GM23338 (cell line): ENCODE data around the gene CYP2J2. TPM values are rescaled to one million over a fixed set of nuclear protein-coding genes. Genes with fewer than 3 reads are reported as not detected.

Experiments
- ATAC-seq: fragments of 200-7000 bp; cut with Tn5 transposase; 3 replicates; pipeline ENCODE4 v1.9.1; 2020
- DNase-seq: peaks from one replicate; pipeline ENCODE4 v3.0.0-alpha.2; 2015; ENCODE audit warnings: low spot score
- H2AFZ ChIP-seq: fragments of 200-600 bp; sonication (generic); 2 replicates; pipeline ENCODE4 v1.8.0; 2016; ENCODE audit warnings: antibody characterized with exemption, mild to moderate bottlenecking, moderate library complexity
- H3F3A ChIP-seq: fragments of 200-600 bp; sonication (generic); replicated peaks from 2 replicates; pipeline ENCODE4 v1.8.0; 2017; ENCODE audit warnings: antibody characterized with exemption, mixed run types, low read depth
- H3K27ac ChIP-seq: fragments of 200-600 bp; sonication (generic); 2 replicates; pipeline ENCODE4 v1.6.1; 2016; ENCODE audit warnings: low read depth
- H3K27me3 ChIP-seq: fragments of 200-600 bp; sonication (generic); 2 replicates; pipeline ENCODE4 v1.8.0; 2016; ENCODE audit warnings: mild to moderate bottlenecking, mixed run types, moderate library complexity; ENCODE audit not compliant: insufficient read depth
- H3K36me3 ChIP-seq: fragments of 200-600 bp; sonication (generic); 2 replicates; pipeline ENCODE4 v1.8.0; 2016; ENCODE audit warnings: mild to moderate bottlenecking; ENCODE audit not compliant: insufficient read depth
- H3K4me1 ChIP-seq: fragments of 200-600 bp; sonication (generic); 2 replicates; pipeline ENCODE4 v1.8.0; 2016; ENCODE audit warnings: mild to moderate bottlenecking, moderate library complexity; ENCODE audit not compliant: insufficient read depth
- H3K4me2 ChIP-seq: fragments of 200-600 bp; sonication (generic); 2 replicates; pipeline ENCODE4 v1.7.1; 2017; ENCODE audit warnings: mixed run types
- H3K4me3 ChIP-seq: fragments of 200-600 bp; sonication (generic); 2 replicates; pipeline ENCODE4 v1.6.1; 2016; ENCODE audit warnings: mixed run types
- H3K79me2 ChIP-seq: fragments of 200-600 bp; sonication (generic); replicated peaks from 2 replicates; pipeline ENCODE4 v1.8.0; 2017; ENCODE audit warnings: mild to moderate bottlenecking; ENCODE audit not compliant: insufficient read depth
- H3K9me2 ChIP-seq: fragments of 200-600 bp; sonication (generic); 2 replicates; pipeline ENCODE4 v1.8.0; 2017; ENCODE audit not compliant: insufficient read depth
- H4K20me1 ChIP-seq: fragments of 200-600 bp; sonication (generic); replicated peaks from 2 replicates; pipeline ENCODE4 v1.8.0; 2017; ENCODE audit warnings: mild to moderate bottlenecking; ENCODE audit not compliant: insufficient read depth
- H3K27ac Mint-ChIP-seq: 2 replicates; pipeline ENCODE4 v1.8.0; 2020; ENCODE audit warnings: inconsistent platforms, mild to moderate bottlenecking, moderate library complexity, mixed read lengths
- H3K27me3 Mint-ChIP-seq: 3 replicates; pipeline ENCODE4 v1.8.0; 2022; ENCODE audit warnings: low read depth, mild to moderate bottlenecking, moderate library complexity, mixed read lengths, inconsistent platforms; ENCODE audit not compliant: insufficient read depth, poor library complexity
- H3K36me3 Mint-ChIP-seq: 3 replicates; pipeline ENCODE4 v1.8.0; 2021; ENCODE audit warnings: low read depth, mild to moderate bottlenecking, inconsistent platforms, moderate library complexity, mixed read lengths
- H3K4me1 Mint-ChIP-seq: 3 replicates; pipeline ENCODE4 v1.8.0; 2020; ENCODE audit warnings: mild to moderate bottlenecking, inconsistent platforms, mixed read lengths
- H3K4me3 Mint-ChIP-seq: 3 replicates; pipeline ENCODE4 v1.8.0; 2021; ENCODE audit warnings: moderate library complexity, mild to moderate bottlenecking, inconsistent platforms, mixed read lengths
- H3K9me3 Mint-ChIP-seq: 3 replicates; pipeline ENCODE4 v1.8.0; 2020; ENCODE audit warnings: moderate library complexity, mild to moderate bottlenecking, inconsistent platforms, mixed read lengths
- CREB1 ChIP-seq: fragments of 250-450 bp; sonication (Bioruptor Pico); IDR thresholded peaks from 2 replicates; pipeline ENCODE4 v1.5.0; 2020; ENCODE audit warnings: low read depth, mild to moderate bottlenecking, moderate library complexity
- ETS1 ChIP-seq: IDR thresholded peaks from 2 replicates; pipeline ENCODE4 v1.6.1; 2016; ENCODE audit warnings: antibody characterized with exemption
- EZH2 ChIP-seq: fragments of 200-600 bp; sonication (generic); IDR thresholded peaks from one replicate; pipeline ENCODE4 v1.8.0; 2017; ENCODE audit warnings: antibody characterized with exemption, mild to moderate bottlenecking, low read depth; ENCODE audit not compliant: unreplicated experiment
- EZH2phosphoT487 ChIP-seq: fragments of 200-600 bp; sonication (generic); IDR thresholded peaks from one replicate; pipeline ENCODE4 v1.8.1; 2018; ENCODE audit warnings: antibody characterized with exemption; ENCODE audit not compliant: unreplicated experiment
- NANOG ChIP-seq: IDR thresholded peaks from 2 replicates; pipeline ENCODE4 v1.6.1; 2016; ENCODE audit warnings: antibody characterized with exemption, borderline replicate concordance
- POLR2AphosphoS5 ChIP-seq: IDR thresholded peaks from 2 replicates; pipeline ENCODE4 v1.6.1; 2016; ENCODE audit warnings: antibody characterized with exemption, low read depth
- REST ChIP-seq: IDR thresholded peaks from one replicate; pipeline ENCODE4 v1.6.1; 2018; ENCODE audit warnings: antibody characterized with exemption; ENCODE audit not compliant: unreplicated experiment
- STAT1 ChIP-seq: IDR thresholded peaks from one replicate; pipeline ENCODE4 v1.6.1; 2016; ENCODE audit warnings: antibody characterized with exemption; ENCODE audit not compliant: unreplicated experiment
- ZNF114 ChIP-seq: fragments of 250-450 bp; sonication (Bioruptor Pico); IDR thresholded peaks from 2 replicates; pipeline ENCODE4 v1.5.0; 2020; ENCODE audit warnings: mild to moderate bottlenecking, moderate library complexity
- ZNF331 ChIP-seq: fragments of 250-450 bp; sonication (Bioruptor Pico); IDR thresholded peaks from 2 replicates; pipeline ENCODE4 v1.5.0; 2020; ENCODE audit warnings: low read depth, mild to moderate bottlenecking, moderate library complexity
- ZNF462 ChIP-seq: fragments of 250-450 bp; sonication (Bioruptor Pico); IDR thresholded peaks from 2 replicates; pipeline ENCODE4 v1.5.0; 2020; ENCODE audit warnings: mild to moderate bottlenecking, moderate library complexity
- polyA plus RNA-seq: library from polyadenylated mRNA; unstranded; fragments of >200 nt; fragmentation: Nextera tagmentation; extraction: Ambion mirVana; gene quantifications from 2 replicates; pipeline ENCODE4 v1.2.1, GENCODE V29; 2016
- total RNA-seq: library from RNA; depleted of rRNA; stranded (reverse); fragments of >200 nt; shearing (Covaris generic); gene quantifications from 2 replicates; pipeline ENCODE4 v1.2.3, GENCODE V29; 2014

Gene CYP2J2
- total and polyA plus RNA-seq, 2 experiments from 2014 or later = 1.4 to 1.5 TPM

- TF ChIP-seq ZNF462 (CRISPR knock-in tag) (no peak), ZNF331 (CRISPR knock-in tag) (no peak), EZH2 (no peak), CREB1 (CRISPR knock-in tag) (no peak), STAT1 (no peak), ZNF114 (CRISPR knock-in tag) (no peak), EZH2phosphoT487 (no peak)
Observed at GRCh38 chr1:59897165-59897564, 29.4 kb downstream of the CYP2J2 start (continued).

GRCh38 chr1:59892841-59893811 is 33.4 kb downstream of the CYP2J2 start:
- H4K20me1 ChIP-seq = no peaks in the 10 kb centered on the region
- H3K79me2 ChIP-seq = no peaks in the 10 kb centered on the region
- H3K36me3 Mint-ChIP-seq = peaks cover 16% of the 10 kb centered on the region
- H3K27me3 Mint-ChIP-seq = peaks cover 4% of the 10 kb centered on the region
- H3K9me3 Mint-ChIP-seq = peaks cover 24% of the 10 kb centered on the region
- H3K27ac ChIP-seq = no peak overlapping the region
- H3K4me3 Mint-ChIP-seq = no peak overlapping the region
- H2AFZ ChIP-seq = peak overlapping the region; percentile 10; the same call in 1 of the 2 replicates
- no peaks in the 10 kb centered on the region; the same call in 1 of the 2 replicates for H3K4me1 ChIP-seq
- H3K27ac Mint-ChIP-seq = no peak overlapping the region
- no peaks in the 10 kb centered on the region for H3F3A ChIP-seq
- no peak for ATAC-seq
- H3K4me2 ChIP-seq = no peak overlapping the region
- peak; percentile 14 for DNase-seq
- H3K36me3 ChIP-seq = no peaks in the 10 kb centered on the region
- H3K4me1 Mint-ChIP-seq = peaks cover 10% of the 10 kb centered on the region; the same call in 2 of the 3 replicates
- H3K9me2 ChIP-seq = 0 out of 2 replicates have a peak, but pooled peaks cover 2% of the 10 kb centered on the region
- no peaks in the 10 kb centered on the region for H3K27me3 ChIP-seq
- no peak overlapping the region for H3K4me3 ChIP-seq
- TF ChIP-seq STAT1 = no peak
- no peak for TF ChIP-seq NANOG
- no peak for TF ChIP-seq EZH2
- TF ChIP-seq ZNF114 (CRISPR knock-in tag) = no peak
- no peak for TF ChIP-seq CREB1 (CRISPR knock-in tag)
- no peak for TF ChIP-seq REST
- no peak for TF ChIP-seq ZNF331 (CRISPR knock-in tag)
- no peak for TF ChIP-seq ETS1
- TF ChIP-seq POLR2AphosphoS5 = no peak
